Stimulated activated CD4-positive, alpha-beta T cell treated with anti-CD3 and anti-CD28 coated beads, Interleukin-12 subunit alpha, Interleukin-12 subunit beta, amount 100 ng/mL, for 48 hours (primary cell): Measurements from ENCODE around the gene GPR34.

ENCODE experiments used
- DNase-seq, 3 donors: peaks; one replicate each; pipeline ENCODE4 v3.0.0-alpha.2; 2020; ENCODE audit warnings: low read depth in 2 of 3, low spot score in 1 of 3

The GPR34 gene

GRCh38 chrX:41733939-41734338 lies 45.2 kb downstream of the GPR34 start:
- DNase-seq: no peak

- no peak for DNase-seq
These were observed 45.8 kb downstream of the GPR34 start for GRCh38 chrX:41734530-41734929.

- no peak for DNase-seq
These were observed 48.3 kb downstream of the GPR34 start for GRCh38 chrX:41737065-41737464.

- DNase-seq: no peak
These were observed 51.1 kb downstream of the GPR34 start for GRCh38 chrX:41739871-41740270.
